ENCODE results near the gene TUBA3D.
A peak's percentile ranks its signal among the peaks of the same experiment; 100 is the strongest.
"Not testable (repeated sequence)": the region's sequence is repeated elsewhere in the genome, so short reads cannot be mapped to it uniquely, and the experiment has no call there.

TUBA3D gene

DNA sequence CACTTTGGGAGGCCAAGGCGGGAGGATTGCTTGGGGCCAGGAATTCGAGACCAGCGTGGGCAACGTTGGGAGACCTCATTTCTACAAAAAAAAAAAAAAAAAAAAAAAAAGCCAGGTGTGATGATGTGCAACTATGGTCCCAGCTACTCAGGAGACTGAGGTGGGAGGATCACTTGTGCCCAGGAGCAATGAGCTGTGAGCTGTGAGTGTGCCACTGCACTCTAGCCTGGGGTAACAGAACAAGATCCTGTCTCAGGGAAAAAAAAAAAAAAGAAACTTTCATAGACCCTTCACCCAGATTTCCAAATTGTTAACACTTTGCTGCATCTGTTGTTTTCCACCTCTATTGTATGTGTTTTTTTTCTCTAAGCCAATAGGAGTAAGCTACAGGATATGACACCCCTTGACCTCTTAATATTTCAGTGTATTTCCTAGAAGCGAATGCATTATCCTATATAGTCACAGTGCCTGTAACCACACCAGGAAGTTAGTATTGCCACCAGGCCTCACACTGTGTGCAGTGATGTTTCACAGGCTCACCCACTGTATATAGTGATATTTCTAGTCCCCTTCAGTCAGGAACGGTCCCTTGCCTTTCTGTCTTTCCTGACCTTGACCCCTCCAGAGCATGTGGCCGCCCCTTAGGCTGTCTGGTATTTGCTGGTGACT is 28.3 kb downstream of the TUBA3D start:
- not testable (repeated sequence) for H3K4me2 ChIP-seq (ENCODE audit: insufficient read depth, low read length); DNase-seq; H3K9me3 ChIP-seq (ENCODE audit: insufficient read depth, low read length, severe bottlenecking); H3K4me3 ChIP-seq (ENCODE audit: low read depth in 1 of 2, low read length in 2 of 2); H3K27me3 ChIP-seq (ENCODE audit: insufficient read depth, low read length, poor library complexity); H3K27ac ChIP-seq (ENCODE audit: low read length); H2AFZ ChIP-seq (ENCODE audit: low read depth, low read length); H3K4me1 ChIP-seq (ENCODE audit: insufficient read depth, low read length); H3K9ac ChIP-seq (ENCODE audit: low read depth, low read length)
- ATAC-seq (ENCODE audit: insufficient read depth, low read depth): peak; percentile 55; the same call in 1 of the 3 replicates
- peaks cover 13% of the 10 kb centered on the region for H3K79me2 ChIP-seq (ENCODE audit: insufficient read depth, low read length)
- peaks cover 87% of the 10 kb centered on the region for H3K36me3 ChIP-seq (ENCODE audit: insufficient read depth, low read length)
- H4K20me1 ChIP-seq (ENCODE audit: insufficient read depth, low read length): peaks cover 12% of the 10 kb centered on the region

DNA sequence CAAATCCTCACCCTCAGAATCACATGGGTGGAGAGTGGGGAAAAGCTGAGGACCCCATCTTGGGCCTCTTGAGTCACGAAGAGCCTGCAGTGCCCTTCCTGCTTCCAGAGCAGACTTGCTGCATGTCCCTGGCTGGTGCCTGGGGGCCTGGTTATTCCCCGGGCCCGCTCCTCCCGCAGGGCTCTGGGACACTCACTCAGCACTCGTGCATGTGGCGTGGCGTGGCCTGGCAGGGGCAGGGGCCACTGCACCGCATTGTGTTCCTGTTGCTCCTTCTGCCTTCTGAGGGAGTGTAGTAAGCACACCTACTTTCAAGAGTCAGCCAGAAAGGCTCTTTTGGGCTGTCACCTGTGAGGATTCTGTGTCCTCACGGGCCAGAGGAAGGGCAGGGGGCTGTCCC is 33.7 kb downstream of the TUBA3D start:
- H3K79me2 ChIP-seq (ENCODE audit: insufficient read depth, low read length): no peaks in the 10 kb centered on the region
- peaks cover 70% of the 10 kb centered on the region for H3K36me3 ChIP-seq (ENCODE audit: insufficient read depth, low read length)
- TF ChIP-seq, protein P1, sequence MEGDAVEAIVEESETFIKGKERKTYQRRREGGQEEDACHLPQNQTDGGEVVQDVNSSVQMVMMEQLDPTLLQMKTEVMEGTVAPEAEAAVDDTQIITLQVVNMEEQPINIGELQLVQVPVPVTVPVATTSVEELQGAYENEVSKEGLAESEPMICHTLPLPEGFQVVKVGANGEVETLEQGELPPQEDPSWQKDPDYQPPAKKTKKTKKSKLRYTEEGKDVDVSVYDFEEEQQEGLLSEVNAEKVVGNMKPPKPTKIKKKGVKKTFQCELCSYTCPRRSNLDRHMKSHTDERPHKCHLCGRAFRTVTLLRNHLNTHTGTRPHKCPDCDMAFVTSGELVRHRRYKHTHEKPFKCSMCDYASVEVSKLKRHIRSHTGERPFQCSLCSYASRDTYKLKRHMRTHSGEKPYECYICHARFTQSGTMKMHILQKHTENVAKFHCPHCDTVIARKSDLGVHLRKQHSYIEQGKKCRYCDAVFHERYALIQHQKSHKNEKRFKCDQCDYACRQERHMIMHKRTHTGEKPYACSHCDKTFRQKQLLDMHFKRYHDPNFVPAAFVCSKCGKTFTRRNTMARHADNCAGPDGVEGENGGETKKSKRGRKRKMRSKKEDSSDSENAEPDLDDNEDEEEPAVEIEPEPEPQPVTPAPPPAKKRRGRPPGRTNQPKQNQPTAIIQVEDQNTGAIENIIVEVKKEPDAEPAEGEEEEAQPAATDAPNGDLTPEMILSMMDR (IDR thresholded peaks at IDR 0.05; ENCODE audit: borderline replicate concordance, extremely low read depth, low read length, poor library complexity, severe bottlenecking): no peak
- TF ChIP-seq EZH2 (IDR thresholded peaks at IDR 0.05; ENCODE audit: borderline replicate concordance, low read depth, low read length, severe bottlenecking): no peak
- no peak overlapping the region for H3K4me2 ChIP-seq (ENCODE audit: insufficient read depth, low read length)
- H3K4me3 ChIP-seq (ENCODE audit: low read depth in 1 of 2, low read length in 2 of 2): no peak overlapping the region
- ATAC-seq (ENCODE audit: insufficient read depth, low read depth) (no peak), DNase-seq (no peak)
- H3K27ac ChIP-seq (ENCODE audit: low read length): no peak overlapping the region
- H4K20me1 ChIP-seq (ENCODE audit: insufficient read depth, low read length): peaks cover 6% of the 10 kb centered on the region; the same call in 1 of the 2 replicates
- H3K9ac ChIP-seq (ENCODE audit: low read depth, low read length): no peak overlapping the region
- no peaks in the 10 kb centered on the region for H3K27me3 ChIP-seq (ENCODE audit: insufficient read depth, low read length, poor library complexity)
- H3K9me3 ChIP-seq (ENCODE audit: insufficient read depth, low read length, severe bottlenecking): no peaks in the 10 kb centered on the region
- no peaks in the 10 kb centered on the region for H3K4me1 ChIP-seq (ENCODE audit: insufficient read depth, low read length)
- no peak overlapping the region for H2AFZ ChIP-seq (ENCODE audit: low read depth, low read length)

DNA sequence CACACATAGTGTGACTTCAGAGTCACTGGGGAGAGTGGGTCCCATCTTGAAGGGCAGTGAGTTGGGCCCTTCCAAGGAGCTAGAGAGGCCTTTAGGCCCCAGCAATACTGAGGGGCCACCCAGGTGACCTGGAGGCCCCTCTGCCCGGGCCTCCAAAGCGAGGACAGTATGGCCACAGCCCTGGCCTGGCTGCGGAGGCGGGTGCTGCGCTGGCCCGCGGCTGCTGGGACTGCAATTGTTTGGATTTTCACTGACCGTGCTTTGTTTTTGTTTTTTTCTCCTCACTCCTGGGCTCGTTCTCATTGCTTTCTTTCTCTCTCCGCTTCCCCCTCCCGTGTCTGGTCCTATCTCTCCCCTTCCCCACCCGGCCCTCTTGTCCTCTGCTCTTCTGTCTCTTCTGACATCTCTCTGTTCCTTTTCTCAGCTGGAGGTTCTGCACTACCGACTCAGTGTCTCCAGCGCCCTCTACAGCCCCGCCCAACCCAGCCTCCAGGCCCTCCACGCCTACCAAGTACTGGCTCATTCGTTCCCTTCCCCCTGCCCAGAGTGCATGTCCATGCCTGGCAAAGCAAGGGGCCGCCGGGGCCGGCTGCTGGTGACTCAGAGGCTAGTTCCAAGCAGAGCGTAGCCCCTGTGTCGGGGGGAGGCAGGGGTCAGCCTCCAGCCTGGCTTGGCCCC is 35.5 kb downstream of the TUBA3D start:
- not testable (repeated sequence) for H3K27me3 ChIP-seq (ENCODE audit: insufficient read depth, low read length, poor library complexity); H3K4me1 ChIP-seq (ENCODE audit: insufficient read depth, low read length); H2AFZ ChIP-seq (ENCODE audit: low read depth, low read length); ATAC-seq (ENCODE audit: insufficient read depth, low read depth); H4K20me1 ChIP-seq (ENCODE audit: insufficient read depth, low read length); H3K27ac ChIP-seq (ENCODE audit: low read length); DNase-seq; H3K4me2 ChIP-seq (ENCODE audit: insufficient read depth, low read length); H3K79me2 ChIP-seq (ENCODE audit: insufficient read depth, low read length); H3K4me3 ChIP-seq (ENCODE audit: low read depth in 1 of 2, low read length in 2 of 2); H3K9me3 ChIP-seq (ENCODE audit: insufficient read depth, low read length, severe bottlenecking); H3K9ac ChIP-seq (ENCODE audit: low read depth, low read length)
- peaks cover 58% of the 10 kb centered on the region for H3K36me3 ChIP-seq (ENCODE audit: insufficient read depth, low read length)

DNA sequence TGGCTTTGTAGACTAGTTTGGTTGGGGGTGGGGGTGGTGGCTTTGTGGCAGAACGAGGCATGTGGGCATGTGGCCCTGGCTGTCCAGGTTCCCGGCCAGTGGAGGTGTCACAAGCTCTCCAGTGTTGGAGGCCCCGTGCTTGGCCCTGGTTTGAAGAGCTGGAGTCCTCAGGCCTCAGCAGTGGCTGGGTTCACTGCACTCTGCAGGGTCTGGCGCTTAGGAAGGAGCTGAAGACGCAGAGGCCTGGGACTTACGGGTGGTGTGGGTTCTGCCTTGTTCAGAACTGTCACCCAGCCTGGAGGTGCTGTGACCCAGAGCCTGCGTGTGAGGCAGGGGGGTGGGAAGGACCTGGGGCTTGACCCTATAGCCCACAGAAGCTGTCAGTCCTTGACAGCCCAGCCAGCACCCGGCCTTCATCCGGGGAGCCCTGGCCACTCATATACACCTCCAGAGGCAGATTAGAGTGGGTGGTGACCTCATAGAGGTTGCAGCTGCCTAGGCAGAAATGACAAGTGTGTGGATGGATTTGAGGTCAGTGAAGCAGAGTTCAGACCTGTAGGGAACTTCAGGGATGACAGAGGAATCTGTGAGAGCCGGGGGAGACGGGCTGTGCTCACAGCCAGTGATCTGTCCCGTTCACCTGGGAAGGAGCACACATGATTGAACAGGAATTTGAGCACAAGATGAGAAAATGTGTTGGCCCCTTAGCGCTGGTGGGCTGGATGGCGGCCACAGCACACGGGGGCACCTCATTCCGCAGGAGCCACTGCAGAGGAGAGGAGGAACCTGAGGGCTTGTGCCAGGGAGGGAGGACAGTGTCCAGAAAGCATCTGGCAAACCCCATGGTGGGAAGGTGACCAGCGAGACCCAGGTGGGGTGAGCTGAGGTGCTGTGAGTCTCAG is 36.3 kb downstream of the TUBA3D start:
- not testable (repeated sequence) for H3K4me2 ChIP-seq (ENCODE audit: insufficient read depth, low read length); H3K4me1 ChIP-seq (ENCODE audit: insufficient read depth, low read length); DNase-seq; H3K27me3 ChIP-seq (ENCODE audit: insufficient read depth, low read length, poor library complexity); H3K9ac ChIP-seq (ENCODE audit: low read depth, low read length); H3K79me2 ChIP-seq (ENCODE audit: insufficient read depth, low read length); H3K4me3 ChIP-seq (ENCODE audit: low read depth in 1 of 2, low read length in 2 of 2); H4K20me1 ChIP-seq (ENCODE audit: insufficient read depth, low read length); H3K9me3 ChIP-seq (ENCODE audit: insufficient read depth, low read length, severe bottlenecking); H3K27ac ChIP-seq (ENCODE audit: low read length); ATAC-seq (ENCODE audit: insufficient read depth, low read depth); H2AFZ ChIP-seq (ENCODE audit: low read depth, low read length)
- peaks cover 59% of the 10 kb centered on the region for H3K36me3 ChIP-seq (ENCODE audit: insufficient read depth, low read length)

DNA sequence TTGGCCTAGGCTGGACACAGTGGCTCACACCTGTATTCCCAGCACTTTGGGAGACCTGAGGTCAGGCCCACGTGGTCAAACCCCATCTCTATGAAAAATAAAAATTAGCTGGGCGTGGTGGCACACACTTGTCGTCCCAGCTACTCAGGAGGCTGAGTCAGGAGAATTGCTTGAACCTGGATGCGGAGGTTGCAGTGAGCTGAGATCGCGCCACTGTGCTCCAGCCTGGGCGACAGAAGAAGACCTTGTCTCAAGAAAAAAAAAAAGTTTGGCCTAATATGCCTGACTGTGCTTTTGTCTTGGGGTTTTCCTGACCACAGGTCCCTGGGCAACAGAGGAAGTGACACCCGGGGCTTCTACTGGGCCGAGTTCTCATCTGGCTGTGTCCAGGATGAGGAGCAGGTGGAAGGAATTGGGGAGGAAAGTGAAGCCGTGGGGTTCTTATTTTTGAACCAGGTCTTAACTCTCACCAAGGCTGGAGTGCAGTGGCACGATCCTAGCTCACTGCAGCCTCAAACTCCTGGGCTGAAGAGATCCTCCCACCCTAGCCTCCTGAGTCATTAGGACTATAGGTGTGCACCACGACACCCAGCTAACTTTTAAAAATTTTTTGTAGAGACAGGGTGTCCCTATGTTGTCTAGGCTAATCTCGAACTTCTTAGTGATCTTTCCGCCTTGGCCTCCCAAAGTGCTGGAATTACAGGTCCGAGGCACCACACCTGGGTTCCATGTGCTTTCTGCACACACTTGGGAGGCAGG is 38.7 kb downstream of the TUBA3D start:
- not testable (repeated sequence) for H3K4me1 ChIP-seq (ENCODE audit: insufficient read depth, low read length); ATAC-seq (ENCODE audit: insufficient read depth, low read depth); DNase-seq; H3K9ac ChIP-seq (ENCODE audit: low read depth, low read length); H2AFZ ChIP-seq (ENCODE audit: low read depth, low read length); H3K27ac ChIP-seq (ENCODE audit: low read length); H3K4me2 ChIP-seq (ENCODE audit: insufficient read depth, low read length); H3K4me3 ChIP-seq (ENCODE audit: low read depth in 1 of 2, low read length in 2 of 2); H3K9me3 ChIP-seq (ENCODE audit: insufficient read depth, low read length, severe bottlenecking); H4K20me1 ChIP-seq (ENCODE audit: insufficient read depth, low read length); H3K79me2 ChIP-seq (ENCODE audit: insufficient read depth, low read length); H3K27me3 ChIP-seq (ENCODE audit: insufficient read depth, low read length, poor library complexity)
- peaks cover 60% of the 10 kb centered on the region for H3K36me3 ChIP-seq (ENCODE audit: insufficient read depth, low read length)

DNA sequence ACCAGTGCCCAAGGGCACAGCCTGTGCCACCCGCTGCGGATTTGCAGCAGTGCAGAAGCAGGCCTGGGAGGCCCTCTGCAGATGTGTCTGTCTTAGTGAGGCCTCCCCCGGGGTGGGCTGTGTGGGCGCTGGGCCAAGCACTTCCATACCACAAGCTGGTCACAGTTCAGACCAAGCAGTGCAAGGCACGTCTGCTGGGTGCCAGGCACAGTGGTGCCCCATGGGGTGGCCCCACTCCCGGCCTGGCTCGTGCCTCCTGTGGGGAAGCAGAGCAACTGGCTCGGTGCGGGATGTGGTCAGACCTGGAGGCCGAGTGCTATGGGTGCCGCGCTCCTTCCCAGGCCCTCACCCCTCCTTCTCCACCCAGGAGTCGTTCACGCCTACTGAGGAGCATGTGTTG is 39.3 kb downstream of the TUBA3D start:
- not testable (repeated sequence) for H4K20me1 ChIP-seq (ENCODE audit: insufficient read depth, low read length); H3K79me2 ChIP-seq (ENCODE audit: insufficient read depth, low read length); H2AFZ ChIP-seq (ENCODE audit: low read depth, low read length); H3K27ac ChIP-seq (ENCODE audit: low read length); H3K27me3 ChIP-seq (ENCODE audit: insufficient read depth, low read length, poor library complexity); H3K4me3 ChIP-seq (ENCODE audit: low read depth in 1 of 2, low read length in 2 of 2); H3K4me1 ChIP-seq (ENCODE audit: insufficient read depth, low read length); DNase-seq; H3K9ac ChIP-seq (ENCODE audit: low read depth, low read length); H3K4me2 ChIP-seq (ENCODE audit: insufficient read depth, low read length); ATAC-seq (ENCODE audit: insufficient read depth, low read depth); H3K9me3 ChIP-seq (ENCODE audit: insufficient read depth, low read length, severe bottlenecking)
- H3K36me3 ChIP-seq (ENCODE audit: insufficient read depth, low read length): peaks cover 60% of the 10 kb centered on the region
